Measurements from ENCODE around the gene UROS.

DNA sequence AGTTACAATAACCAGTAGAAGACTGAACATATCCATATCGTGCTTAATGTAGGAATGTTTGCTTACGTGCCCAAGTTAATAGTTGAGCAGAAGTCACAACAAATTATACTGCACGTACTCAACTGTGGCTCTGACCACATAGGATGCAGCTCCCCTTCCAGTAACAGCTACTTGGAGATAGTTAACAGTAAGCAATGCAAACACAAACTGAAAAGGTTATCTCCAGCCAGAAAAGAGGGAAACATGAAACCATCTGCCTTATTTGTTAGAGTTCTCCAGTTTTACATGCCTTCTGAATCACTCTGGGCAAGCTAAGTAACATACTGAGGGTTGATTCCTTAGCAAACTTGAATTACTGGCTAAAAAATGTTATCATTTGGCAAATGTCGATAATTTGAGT, 48.3 kb upstream of the UROS start:
- no peak for TF ChIP-seq POLR2A (IDR thresholded peaks at IDR 0.05)
- TF ChIP-seq, protein P1, sequence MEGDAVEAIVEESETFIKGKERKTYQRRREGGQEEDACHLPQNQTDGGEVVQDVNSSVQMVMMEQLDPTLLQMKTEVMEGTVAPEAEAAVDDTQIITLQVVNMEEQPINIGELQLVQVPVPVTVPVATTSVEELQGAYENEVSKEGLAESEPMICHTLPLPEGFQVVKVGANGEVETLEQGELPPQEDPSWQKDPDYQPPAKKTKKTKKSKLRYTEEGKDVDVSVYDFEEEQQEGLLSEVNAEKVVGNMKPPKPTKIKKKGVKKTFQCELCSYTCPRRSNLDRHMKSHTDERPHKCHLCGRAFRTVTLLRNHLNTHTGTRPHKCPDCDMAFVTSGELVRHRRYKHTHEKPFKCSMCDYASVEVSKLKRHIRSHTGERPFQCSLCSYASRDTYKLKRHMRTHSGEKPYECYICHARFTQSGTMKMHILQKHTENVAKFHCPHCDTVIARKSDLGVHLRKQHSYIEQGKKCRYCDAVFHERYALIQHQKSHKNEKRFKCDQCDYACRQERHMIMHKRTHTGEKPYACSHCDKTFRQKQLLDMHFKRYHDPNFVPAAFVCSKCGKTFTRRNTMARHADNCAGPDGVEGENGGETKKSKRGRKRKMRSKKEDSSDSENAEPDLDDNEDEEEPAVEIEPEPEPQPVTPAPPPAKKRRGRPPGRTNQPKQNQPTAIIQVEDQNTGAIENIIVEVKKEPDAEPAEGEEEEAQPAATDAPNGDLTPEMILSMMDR (IDR thresholded peaks at IDR 0.05) = no peak

All from transverse colon (tissue), 3 donors.